Ovary (tissue), 9 donors: ENCODE measurements around the gene CCDC106. TPM values are rescaled to one million over a fixed set of nuclear protein-coding genes. Genes with fewer than 3 reads are reported as not detected.

ENCODE experiments used
- DNase-seq, 5 donors: peaks; one replicate each; pipeline ENCODE4 v3.0.0-alpha.2; 2019 to 2020
- H3K27ac ChIP-seq, 2 donors: fragments of 200-600 bp; one replicate each; pipeline versions ENCODE4 v1.5.1 to v1.8.0; 2019 to 2022
- H3K27me3 ChIP-seq: fragments of 200-600 bp; one replicate; pipeline ENCODE4 v1.8.0; 2022
- H3K36me3 ChIP-seq: fragments of 200-600 bp; sonication (generic); one replicate; pipeline ENCODE4 v1.5.1; 2019
- H3K4me1 ChIP-seq: one replicate; pipeline ENCODE4 v1.8.1; 2013; ENCODE audit warnings: mild to moderate bottlenecking, moderate library complexity; ENCODE audit not compliant: insufficient read depth
- H3K4me3 ChIP-seq: fragments of 200-600 bp; sonication (generic); one replicate; pipeline ENCODE4 v1.5.1; 2017
- H3K9me3 ChIP-seq, 2 donors: fragments of 200-600 bp in 1 of 2; sonication (generic) in 1 of 2; one replicate each; pipeline versions ENCODE4 v1.5.1 to v1.8.1; 2013 to 2019; ENCODE audit warnings: mild to moderate bottlenecking in 1 of 2, moderate library complexity in 1 of 2
- CTCF ChIP-seq, 3 donors: fragments of 450-650 bp in 2 of 3; fragments of 200-600 bp in 1 of 3; IDR thresholded peaks; one replicate each; pipeline versions ENCODE4 v1.5.1 to v1.8.0; 2016 to 2022; ENCODE audit warnings: antibody characterized with exemption in 3 of 3, mild to moderate bottlenecking in 1 of 3
- EP300 ChIP-seq: sonication (generic); formaldehyde crosslinking; IDR thresholded peaks from one replicate; pipeline ENCODE4 v1.6.1; 2017; ENCODE audit warnings: antibody characterized with exemption
- POLR2A ChIP-seq: fragments of 450-650 bp; IDR thresholded peaks from one replicate; pipeline ENCODE4 v1.6.1; 2017; ENCODE audit warnings: antibody characterized with exemption, mild to moderate bottlenecking, moderate library complexity
- WGBS, 3 donors: extraction: QIAGEN DNeasy Blood & Tissue Kit in 1 of 3; methylation state at CpG; one replicate each; pipeline versions ENCODE4 v1.1.5 to v1.1.7; 2013 to 2017; 5-methylcytosine and 5-hydroxymethylcytosine counted together
- intact Hi-C, 4 donors: fragments of 100-400 bp; cut with DNase I; formaldehyde crosslinking; loops; one replicate each; pipeline versions ENCODE4 v1.11.0 to v1.15.1; 2022 to 2023
- polyA plus RNA-seq, 2 donors: library from polyadenylated mRNA; stranded (reverse); fragments of 200-250 nt in 1 of 2; fragments of 350-450 nt in 1 of 2; fragmentation: Illumina TruSeq in 1 of 2; extraction: RNeasy Lipid Tissue Mini Kit (QIAGEN cat#74804) in 1 of 2; gene quantifications; one replicate each; pipeline ENCODE4 v1.2.3, GENCODE V29; 2013 to 2014
- total RNA-seq, 7 donors: library from RNA; depleted of rRNA in 2 of 7; stranded (reverse); fragments of >200 nt in 2 of 7; fragmentation: NEBNext Ultra II Directional in 3 of 7; extraction: Animal tissue kit (Norgen Biotek cat#: 25700) in 3 of 7; gene quantifications; one replicate each; pipeline versions ENCODE4 v1.1.0 to v1.2.4, GENCODE V29; 2016 to 2023
- donor health status: DM: no; HTN: no; CAD: no; lungs with moderate emphysema.
- donor health status: DM: no; HTN: no; CAD: no.
- donor health status: Bipolar disorder and iron deficiency.
- donor health status: DM: yes; HTN: yes; CAD: no.
- donor health status: DM: no; HTN: no; CAD: no.
- donor health status: DM: yes; HTN: yes; CAD: no.

Gene CCDC106
- total and polyA plus RNA-seq, 9 donors: 3.1 to 20.2 (median 14.5) TPM

- TF ChIP-seq EP300 (no peak), CTCF (IDR thresholded peaks at IDR 0.05) (no peak)
- H3K9me3 ChIP-seq: no peaks in the 10 kb centered on the region
- H3K4me3 ChIP-seq: no peak overlapping the region
- WGBS, 3 donors: 85 to 87% (median 85%) methylated on average over 21 to 23 of the region's 23 CpGs
- H3K36me3 ChIP-seq: no peaks in the 10 kb centered on the region
- no peaks in the 10 kb centered on the region for H3K27me3 ChIP-seq
- H3K4me1 ChIP-seq: no peaks in the 10 kb centered on the region
- H3K27ac ChIP-seq: no peak overlapping the region
- intact Hi-C loops: no loop called here
- DNase-seq: peak in 2 of 5 donors; percentile 10 to 33
Observed at GRCh38 chr19:55695511-55696290, 47.7 kb downstream of the CCDC106 start.

- Histone ChIP-seq H3K36me3 (no peaks in the 10 kb centered on the region), H3K27me3 (no peaks in the 10 kb centered on the region), H3K9me3 (no peaks in the 10 kb centered on the region), H3K4me3 (no peak overlapping the region), H3K4me1 (no peaks in the 10 kb centered on the region), H3K27ac (no peak overlapping the region)
- TF ChIP-seq EP300 (no peak), CTCF (IDR thresholded peaks at IDR 0.05) (no peak), POLR2A (no peak)
- peak in 1 of 5 donors; percentile 14 for DNase-seq
- 87 to 94% (median 89%) methylated on average over 20 of the region's 20 CpGs for WGBS, 3 donors
- intact Hi-C loops: no loop called here
Observed at GRCh38 chr19:55696301-55697068, 48.5 kb downstream of the CCDC106 start.

GRCh38 chr19:55697069-55697440 lies 49.0 kb downstream of the CCDC106 start:
- no peaks in the 10 kb centered on the region for H3K36me3 ChIP-seq
- intact Hi-C loops: no loop called here

GRCh38 chr19:55697698-55698097 lies 49.7 kb downstream of the CCDC106 start:
- H3K4me3 ChIP-seq: no peak overlapping the region
- no peak overlapping the region for H3K27ac ChIP-seq
- no peak for TF ChIP-seq EP300
- H3K36me3 ChIP-seq: no peaks in the 10 kb centered on the region
- DNase-seq: peak in 1 of 5 donors; percentile 9
- H3K9me3 ChIP-seq: no peaks in the 10 kb centered on the region
- intact Hi-C loops: no loop called here
- 87 to 91% (median 88%) methylated on average over 8 of the region's 8 CpGs for WGBS, 3 donors
- H3K4me1 ChIP-seq: no peaks in the 10 kb centered on the region
- no peaks in the 10 kb centered on the region for H3K27me3 ChIP-seq

More at GRCh38 chr19:55697069-55697440, 49.0 kb downstream of the CCDC106 start:
- TF ChIP-seq CTCF (IDR thresholded peaks at IDR 0.05) (no peak), EP300 (no peak), POLR2A (no peak)
- H3K9me3 ChIP-seq: no peaks in the 10 kb centered on the region
- no peaks in the 10 kb centered on the region for H3K4me1 ChIP-seq
- no peak overlapping the region for H3K27ac ChIP-seq
- no peaks in the 10 kb centered on the region for H3K27me3 ChIP-seq
- 86 to 91% (median 89%) methylated on average over 12 of the region's 12 CpGs for WGBS, 3 donors
- DNase-seq: peak in 1 of 5 donors; percentile 9
- H3K4me3 ChIP-seq: no peak overlapping the region

- no peak overlapping the region for H3K4me3 ChIP-seq
- 94 to 95% (median 95%) methylated on average over 17 of the region's 17 CpGs for WGBS, 3 donors
- H3K36me3 ChIP-seq: no peaks in the 10 kb centered on the region
- H3K9me3 ChIP-seq: no peaks in the 10 kb centered on the region
- no peaks in the 10 kb centered on the region for H3K27me3 ChIP-seq
- no peak overlapping the region for H3K27ac ChIP-seq
- DNase-seq: peak in 1 of 5 donors; percentile 2
- no peak for TF ChIP-seq EP300
- no peak for TF ChIP-seq CTCF (IDR thresholded peaks at IDR 0.05)
- TF ChIP-seq POLR2A: no peak
- intact Hi-C loops: no loop called here
- no peaks in the 10 kb centered on the region for H3K4me1 ChIP-seq
Observed at GRCh38 chr19:55698256-55698655, 50.2 kb downstream of the CCDC106 start.
